Measurements from ENCODE around the gene S100A5.

S100A5 gene

DNA sequence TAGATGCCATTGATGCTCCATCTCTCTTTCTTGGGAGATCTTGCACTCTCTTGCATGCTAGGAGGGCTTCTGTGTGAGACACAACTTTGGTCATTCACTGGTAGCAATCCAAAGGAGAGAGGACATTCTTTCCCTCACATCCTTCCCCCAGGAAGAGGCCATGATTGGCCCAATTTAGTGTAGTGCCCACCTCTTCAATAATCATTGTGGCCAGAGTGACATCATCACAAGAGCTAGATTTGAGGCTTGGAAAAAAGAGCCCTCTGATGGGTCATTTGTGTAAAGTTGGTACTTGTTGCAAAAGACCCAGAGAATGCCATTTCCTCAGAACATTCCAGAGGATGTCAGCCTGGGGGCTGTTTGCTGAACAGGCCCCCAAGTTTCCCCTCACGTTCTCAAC is 35.2 kb downstream of the S100A5 start:
- no peak overlapping the region for H3K4me2 ChIP-seq (ENCODE audit: low read depth, low read length, poor library complexity, severe bottlenecking)
- no peak overlapping the region for H3K4me3 ChIP-seq (ENCODE audit: low read length, poor library complexity, severe bottlenecking)
- H3K4me1 ChIP-seq (ENCODE audit: insufficient read depth, low read length, poor library complexity, severe bottlenecking): no peaks in the 10 kb centered on the region

DNA sequence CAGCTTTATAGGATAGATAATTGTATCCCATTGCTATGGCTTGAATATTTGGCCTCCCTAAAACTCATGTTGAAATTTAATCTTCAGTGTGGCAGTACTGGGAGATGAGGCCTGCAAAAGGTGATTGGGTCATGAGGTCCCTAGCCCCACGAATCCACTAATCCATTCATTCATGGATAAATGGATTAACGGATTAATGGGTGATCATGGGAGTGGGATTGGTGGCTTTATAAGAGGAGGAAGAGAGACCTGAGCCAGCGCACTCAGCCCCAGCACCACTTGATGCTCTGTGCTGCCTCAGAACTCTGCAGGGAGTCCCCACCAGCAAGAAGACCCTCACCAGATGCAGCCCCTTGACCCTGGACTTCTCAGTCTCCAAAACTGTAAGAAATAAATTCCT is 37.0 kb downstream of the S100A5 start:
- TF ChIP-seq, protein P1, sequence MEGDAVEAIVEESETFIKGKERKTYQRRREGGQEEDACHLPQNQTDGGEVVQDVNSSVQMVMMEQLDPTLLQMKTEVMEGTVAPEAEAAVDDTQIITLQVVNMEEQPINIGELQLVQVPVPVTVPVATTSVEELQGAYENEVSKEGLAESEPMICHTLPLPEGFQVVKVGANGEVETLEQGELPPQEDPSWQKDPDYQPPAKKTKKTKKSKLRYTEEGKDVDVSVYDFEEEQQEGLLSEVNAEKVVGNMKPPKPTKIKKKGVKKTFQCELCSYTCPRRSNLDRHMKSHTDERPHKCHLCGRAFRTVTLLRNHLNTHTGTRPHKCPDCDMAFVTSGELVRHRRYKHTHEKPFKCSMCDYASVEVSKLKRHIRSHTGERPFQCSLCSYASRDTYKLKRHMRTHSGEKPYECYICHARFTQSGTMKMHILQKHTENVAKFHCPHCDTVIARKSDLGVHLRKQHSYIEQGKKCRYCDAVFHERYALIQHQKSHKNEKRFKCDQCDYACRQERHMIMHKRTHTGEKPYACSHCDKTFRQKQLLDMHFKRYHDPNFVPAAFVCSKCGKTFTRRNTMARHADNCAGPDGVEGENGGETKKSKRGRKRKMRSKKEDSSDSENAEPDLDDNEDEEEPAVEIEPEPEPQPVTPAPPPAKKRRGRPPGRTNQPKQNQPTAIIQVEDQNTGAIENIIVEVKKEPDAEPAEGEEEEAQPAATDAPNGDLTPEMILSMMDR (conservative IDR thresholded peaks at IDR 0.05; ENCODE audit: low read length): no peak
- no peak for TF ChIP-seq EZH2phosphoT487 (IDR thresholded peaks at IDR 0.05; ENCODE audit: borderline replicate concordance)
- Histone ChIP-seq H2AFZ (ENCODE audit: low read length) (no peak overlapping the region), H3K9me2 (replicated peaks; ENCODE audit: low read depth, low read length) (no peaks in the 10 kb centered on the region), H3K79me2 (ENCODE audit: insufficient read depth, low read length) (no peaks in the 10 kb centered on the region), H4K20me1 (ENCODE audit: insufficient read depth, low read length, poor library complexity, severe bottlenecking) (no peaks in the 10 kb centered on the region), H3K4me1 (ENCODE audit: insufficient read depth, low read length, poor library complexity, severe bottlenecking) (peaks cover 4% of the 10 kb centered on the region), H3K9me3 (ENCODE audit: insufficient read depth, low read depth, low read length) (no peaks in the 10 kb centered on the region), H3F3A (ENCODE audit: low read depth) (no peaks in the 10 kb centered on the region), H3K4me2 (ENCODE audit: low read depth, low read length, poor library complexity, severe bottlenecking) (no peak overlapping the region), H3K4me3 (ENCODE audit: low read length, poor library complexity, severe bottlenecking) (no peak overlapping the region), H3K27me3 (ENCODE audit: insufficient read depth, low read length, poor library complexity, severe bottlenecking) (no peaks in the 10 kb centered on the region), H3K9ac (ENCODE audit: low read depth, low read length, poor library complexity, severe bottlenecking) (no peak overlapping the region), H3K36me3 (ENCODE audit: insufficient read depth, low read length) (no peaks in the 10 kb centered on the region)

More for the DNA sequence above, 35.2 kb downstream of the S100A5 start:
- Histone ChIP-seq H3K27me3 (ENCODE audit: insufficient read depth, low read length, poor library complexity, severe bottlenecking) (no peaks in the 10 kb centered on the region), H3K9me2 (replicated peaks; ENCODE audit: low read depth, low read length) (no peaks in the 10 kb centered on the region), H3K9me3 (ENCODE audit: insufficient read depth, low read depth, low read length) (no peaks in the 10 kb centered on the region), H3K36me3 (ENCODE audit: insufficient read depth, low read length) (no peaks in the 10 kb centered on the region), H4K20me1 (ENCODE audit: insufficient read depth, low read length, poor library complexity, severe bottlenecking) (no peaks in the 10 kb centered on the region), H3F3A (ENCODE audit: low read depth) (no peaks in the 10 kb centered on the region), H3K79me2 (ENCODE audit: insufficient read depth, low read length) (no peaks in the 10 kb centered on the region), H2AFZ (ENCODE audit: low read length) (no peak overlapping the region), H3K9ac (ENCODE audit: low read depth, low read length, poor library complexity, severe bottlenecking) (no peak overlapping the region)
- TF ChIP-seq, protein P1 (conservative IDR thresholded peaks at IDR 0.05; ENCODE audit: low read length): no peak
- TF ChIP-seq EZH2phosphoT487 (IDR thresholded peaks at IDR 0.05; ENCODE audit: borderline replicate concordance): no peak

DNA sequence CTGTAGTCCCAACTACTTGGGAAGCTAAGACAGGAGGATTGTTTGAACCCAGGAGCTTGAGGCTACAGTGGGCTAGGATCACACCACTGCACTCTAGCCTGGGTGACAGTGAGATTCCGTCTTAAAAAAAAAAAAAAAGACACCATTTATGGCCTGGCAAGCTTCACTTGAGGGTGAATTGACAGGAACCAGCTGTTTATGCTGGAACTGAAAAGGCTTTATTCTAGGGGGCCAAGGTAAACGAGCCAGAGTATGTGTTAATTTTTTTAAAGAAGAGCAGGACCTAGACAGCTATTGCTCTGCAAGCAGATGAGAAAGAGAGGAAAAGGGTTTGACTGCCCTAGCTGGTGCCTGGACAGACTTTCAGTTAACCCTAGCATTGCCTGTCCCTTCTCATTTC is 42.0 kb downstream of the S100A5 start:
- Histone ChIP-seq H3K9me2 (replicated peaks; ENCODE audit: low read depth, low read length) (no peaks in the 10 kb centered on the region), H3F3A (ENCODE audit: low read depth) (no peaks in the 10 kb centered on the region), H3K9ac (ENCODE audit: low read depth, low read length, poor library complexity, severe bottlenecking) (no peak overlapping the region), H3K4me1 (ENCODE audit: insufficient read depth, low read length, poor library complexity, severe bottlenecking) (peaks cover 9% of the 10 kb centered on the region), H4K20me1 (ENCODE audit: insufficient read depth, low read length, poor library complexity, severe bottlenecking) (no peaks in the 10 kb centered on the region), H2AFZ (ENCODE audit: low read length) (no peak overlapping the region), H3K4me2 (ENCODE audit: low read depth, low read length, poor library complexity, severe bottlenecking) (no peak overlapping the region), H3K9me3 (ENCODE audit: insufficient read depth, low read depth, low read length) (no peaks in the 10 kb centered on the region), H3K4me3 (ENCODE audit: low read length, poor library complexity, severe bottlenecking) (no peak overlapping the region), H3K36me3 (ENCODE audit: insufficient read depth, low read length) (no peaks in the 10 kb centered on the region), H3K79me2 (ENCODE audit: insufficient read depth, low read length) (no peaks in the 10 kb centered on the region), H3K27me3 (ENCODE audit: insufficient read depth, low read length, poor library complexity, severe bottlenecking) (no peaks in the 10 kb centered on the region)
- TF ChIP-seq, protein P1 (conservative IDR thresholded peaks at IDR 0.05; ENCODE audit: low read length): no peak
- no peak for TF ChIP-seq EZH2phosphoT487 (IDR thresholded peaks at IDR 0.05; ENCODE audit: borderline replicate concordance)
